Measurements from ENCODE around the gene FIBCD1.

FIBCD1 gene

GRCh38 chr9:130983359-130983670 lies 44.3 kb upstream of the FIBCD1 start:
- FAIRE-seq (no peak), DNase-seq (ENCODE audit: insufficient read length, low spot score) (no peak)

GRCh38 chr9:130982636-130983358 lies 43.8 kb upstream of the FIBCD1 start:
- no peak for FAIRE-seq
- no peak for DNase-seq (ENCODE audit: insufficient read length, low spot score)
- TF ChIP-seq SPI1 (IDR thresholded peaks at IDR 0.05; ENCODE audit: low read depth, low read length), result no peak
- no peak for TF ChIP-seq POU2F2 (IDR thresholded peaks at IDR 0.05; ENCODE audit: low read depth, low read length)
- TF ChIP-seq POLR2A (IDR thresholded peaks at IDR 0.05; ENCODE audit: low read depth, low read length), result no peak
- TF ChIP-seq POLR2AphosphoS5 (IDR thresholded peaks at IDR 0.05; ENCODE audit: low read depth, low read length), result no peak
- TF ChIP-seq PAX5 (IDR thresholded peaks at IDR 0.05; ENCODE audit: insufficient read depth, low read length, severe bottlenecking), result no peak
- TF ChIP-seq TAF1 (IDR thresholded peaks at IDR 0.05; ENCODE audit: low read depth, low read length), result no peak

More at GRCh38 chr9:130983359-130983670, 44.3 kb upstream of the FIBCD1 start:
- no peak for TF ChIP-seq PAX5 (IDR thresholded peaks at IDR 0.05; ENCODE audit: insufficient read depth, low read length, severe bottlenecking)
- no peak for TF ChIP-seq POU2F2 (IDR thresholded peaks at IDR 0.05; ENCODE audit: low read depth, low read length)
- TF ChIP-seq SPI1 (IDR thresholded peaks at IDR 0.05; ENCODE audit: low read depth, low read length), result no peak
- TF ChIP-seq POLR2AphosphoS5 (IDR thresholded peaks at IDR 0.05; ENCODE audit: low read depth, low read length), result no peak
- TF ChIP-seq POLR2A (IDR thresholded peaks at IDR 0.05; ENCODE audit: low read depth, low read length), result no peak
- TF ChIP-seq TAF1 (IDR thresholded peaks at IDR 0.05; ENCODE audit: low read depth, low read length), result no peak

DNA sequence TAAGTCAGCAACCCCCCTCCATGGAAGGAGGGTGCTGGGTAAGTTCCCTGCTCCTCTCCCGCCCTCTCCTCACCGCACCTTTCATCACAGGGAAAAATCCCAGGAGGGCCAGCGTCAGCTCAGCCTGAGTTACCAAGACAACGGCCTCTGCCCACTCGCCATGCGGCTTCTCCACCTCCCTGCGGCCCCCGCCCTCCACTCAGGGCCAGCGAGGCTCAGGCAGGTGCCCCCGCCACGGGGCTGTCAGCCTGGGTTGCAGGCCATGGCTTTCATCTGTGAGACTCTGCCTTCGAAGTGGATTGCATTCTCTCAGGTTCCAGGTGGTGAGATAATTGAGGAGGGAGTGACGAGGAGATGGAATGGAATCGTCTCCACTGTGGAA lies 42.7 kb upstream of the FIBCD1 start:
- TF ChIP-seq PAX5 (IDR thresholded peaks at IDR 0.05; ENCODE audit: insufficient read depth, low read length, severe bottlenecking) (no peak), SPI1 (IDR thresholded peaks at IDR 0.05; ENCODE audit: low read depth, low read length) (no peak), POLR2AphosphoS5 (IDR thresholded peaks at IDR 0.05; ENCODE audit: low read depth, low read length) (no peak), TAF1 (IDR thresholded peaks at IDR 0.05; ENCODE audit: low read depth, low read length) (no peak), POU2F2 (IDR thresholded peaks at IDR 0.05; ENCODE audit: low read depth, low read length) (no peak), POLR2A (IDR thresholded peaks at IDR 0.05; ENCODE audit: low read depth, low read length) (no peak)
- no peak for DNase-seq (ENCODE audit: insufficient read length, low spot score)
- no peak for FAIRE-seq

DNA sequence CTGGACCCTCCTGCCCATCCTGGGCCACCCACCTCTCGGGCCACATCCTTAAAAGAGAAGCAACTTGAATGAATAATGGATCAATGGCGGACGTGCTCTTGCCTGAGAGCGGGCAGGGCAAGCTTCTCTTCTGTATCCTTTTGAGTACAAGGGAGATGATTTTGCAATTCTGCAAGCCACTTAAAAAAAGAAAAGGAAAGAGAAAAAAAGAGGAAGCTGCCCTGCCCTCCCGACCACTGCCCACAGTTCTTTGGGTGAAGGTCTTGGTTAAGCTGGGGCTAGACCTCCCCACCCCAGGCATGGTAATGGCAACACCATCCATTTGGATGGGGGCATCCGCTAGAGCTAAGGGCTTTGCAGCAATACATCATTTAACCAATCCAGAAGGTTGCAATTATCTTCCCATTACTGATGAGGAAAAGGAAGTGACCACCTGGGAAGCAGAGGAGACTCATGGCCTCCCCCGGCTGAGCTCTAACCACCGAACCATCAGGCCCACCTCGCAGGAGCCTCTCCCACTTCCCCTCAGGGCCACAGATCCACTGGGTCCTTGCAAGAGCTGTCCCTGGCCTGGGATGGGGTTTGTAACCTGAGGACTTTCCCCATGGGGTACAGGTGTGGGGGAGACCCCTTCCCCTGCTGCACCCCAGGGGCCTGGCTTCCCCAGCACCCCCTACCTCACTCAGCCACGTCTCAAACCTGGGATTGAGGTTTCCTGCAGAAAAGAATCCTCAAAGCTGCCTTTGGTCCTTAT lies 42.1 kb upstream of the FIBCD1 start:
- FAIRE-seq (no peak), DNase-seq (ENCODE audit: insufficient read length, low spot score) (no peak)
- no peak for TF ChIP-seq POLR2A (IDR thresholded peaks at IDR 0.05; ENCODE audit: low read depth, low read length)
- no peak for TF ChIP-seq TAF1 (IDR thresholded peaks at IDR 0.05; ENCODE audit: low read depth, low read length)
- TF ChIP-seq SPI1 (IDR thresholded peaks at IDR 0.05; ENCODE audit: low read depth, low read length), result no peak
- no peak for TF ChIP-seq POU2F2 (IDR thresholded peaks at IDR 0.05; ENCODE audit: low read depth, low read length)
- TF ChIP-seq POLR2AphosphoS5 (IDR thresholded peaks at IDR 0.05; ENCODE audit: low read depth, low read length), result no peak
- TF ChIP-seq PAX5 (IDR thresholded peaks at IDR 0.05; ENCODE audit: insufficient read depth, low read length, severe bottlenecking), result no peak

DNA sequence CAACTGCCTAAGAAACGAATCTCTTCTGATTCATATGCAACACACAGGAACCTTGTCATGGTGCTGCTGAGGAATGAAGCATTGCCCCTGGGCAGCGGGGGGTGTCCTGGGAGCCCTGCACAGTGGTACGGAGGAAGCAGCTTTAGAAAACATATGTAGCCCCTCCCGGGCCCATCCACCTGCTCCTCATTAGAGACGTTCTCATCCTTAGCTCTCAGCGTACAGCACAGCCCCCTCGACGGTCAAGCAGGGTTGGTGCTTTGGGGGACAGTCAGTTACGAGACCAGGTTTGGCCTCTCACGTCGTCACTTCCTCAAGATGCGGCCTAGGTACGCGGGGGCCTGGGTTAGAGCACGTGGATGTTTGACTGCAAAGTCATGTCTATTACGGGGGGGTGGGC lies 41.5 kb upstream of the FIBCD1 start:
- TF ChIP-seq POLR2AphosphoS5 (IDR thresholded peaks at IDR 0.05; ENCODE audit: low read depth, low read length) (no peak), SPI1 (IDR thresholded peaks at IDR 0.05; ENCODE audit: low read depth, low read length) (no peak), TAF1 (IDR thresholded peaks at IDR 0.05; ENCODE audit: low read depth, low read length) (no peak), POLR2A (IDR thresholded peaks at IDR 0.05; ENCODE audit: low read depth, low read length) (no peak), POU2F2 (IDR thresholded peaks at IDR 0.05; ENCODE audit: low read depth, low read length) (no peak), PAX5 (IDR thresholded peaks at IDR 0.05; ENCODE audit: insufficient read depth, low read length, severe bottlenecking) (no peak)
- FAIRE-seq (no peak), DNase-seq (ENCODE audit: insufficient read length, low spot score) (no peak)

- FAIRE-seq, result no peak
- TF ChIP-seq POLR2AphosphoS5 (IDR thresholded peaks at IDR 0.05; ENCODE audit: low read depth, low read length) (no peak), PAX5 (IDR thresholded peaks at IDR 0.05; ENCODE audit: insufficient read depth, low read length, severe bottlenecking) (no peak), POLR2A (IDR thresholded peaks at IDR 0.05; ENCODE audit: low read depth, low read length) (no peak), SPI1 (IDR thresholded peaks at IDR 0.05; ENCODE audit: low read depth, low read length) (no peak), TAF1 (IDR thresholded peaks at IDR 0.05; ENCODE audit: low read depth, low read length) (no peak), POU2F2 (IDR thresholded peaks at IDR 0.05; ENCODE audit: low read depth, low read length) (no peak)
- DNase-seq (ENCODE audit: insufficient read length, low spot score), result no peak
Measured at GRCh38 chr9:130979591-130980385, 40.7 kb upstream of the FIBCD1 start.

DNA sequence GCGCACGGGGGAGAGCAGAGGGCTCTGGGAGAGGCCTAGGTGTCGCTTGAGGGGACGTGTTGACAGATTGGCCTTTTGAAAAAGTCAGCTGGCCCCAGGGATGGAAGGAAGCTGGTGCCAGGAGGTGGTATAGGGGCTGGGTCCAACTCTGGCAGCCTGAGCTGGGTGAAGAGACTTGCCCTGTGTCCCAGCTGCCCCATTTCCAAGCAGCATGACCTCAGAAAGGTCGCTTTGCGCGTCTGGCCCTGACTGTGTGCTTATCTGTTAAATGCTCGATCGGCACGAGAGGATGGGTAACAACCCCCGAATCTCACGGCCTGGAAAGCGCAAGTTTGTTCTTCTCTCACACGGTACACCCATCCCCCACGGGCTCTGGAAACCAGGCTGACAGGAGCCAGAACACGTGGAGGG lies 38.8 kb upstream of the FIBCD1 start:
- no peak for DNase-seq (ENCODE audit: insufficient read length, low spot score)
- FAIRE-seq, result no peak
- TF ChIP-seq PAX5 (IDR thresholded peaks at IDR 0.05; ENCODE audit: insufficient read depth, low read length, severe bottlenecking), result no peak
- no peak for TF ChIP-seq POLR2AphosphoS5 (IDR thresholded peaks at IDR 0.05; ENCODE audit: low read depth, low read length)
- TF ChIP-seq TAF1 (IDR thresholded peaks at IDR 0.05; ENCODE audit: low read depth, low read length), result no peak
- no peak for TF ChIP-seq SPI1 (IDR thresholded peaks at IDR 0.05; ENCODE audit: low read depth, low read length)
- TF ChIP-seq POU2F2 (IDR thresholded peaks at IDR 0.05; ENCODE audit: low read depth, low read length), result no peak
- TF ChIP-seq POLR2A (IDR thresholded peaks at IDR 0.05; ENCODE audit: low read depth, low read length), result no peak

- TF ChIP-seq PAX5 (IDR thresholded peaks at IDR 0.05; ENCODE audit: insufficient read depth, low read length, severe bottlenecking) (no peak), POLR2AphosphoS5 (IDR thresholded peaks at IDR 0.05; ENCODE audit: low read depth, low read length) (no peak)
- no peak for FAIRE-seq
- DNase-seq (ENCODE audit: insufficient read length, low spot score), result no peak
Measured at GRCh38 chr9:130975932-130976841, 37.1 kb upstream of the FIBCD1 start.
